Measurements from ENCODE around the gene FBXW11. TPM values are rescaled to one million over a fixed set of nuclear protein-coding genes. Genes with fewer than 3 reads are reported as not detected.
"Not testable (repeated sequence)": the region's sequence is repeated elsewhere in the genome, so short reads cannot be mapped to it uniquely, and the experiment has no call there.

Gene FBXW11
- total and polyA plus RNA-seq, 9 donors = 20.5 to 73.4 (median 53.0) TPM

GRCh38 chr5:171980792-171981191, 25.6 kb downstream of the FBXW11 start:
- Histone ChIP-seq H3K27ac (no peak overlapping the region), H3K36me3 (no peaks in the 10 kb centered on the region), H3K27me3 (no peaks in the 10 kb centered on the region), H3K9me3 (no peaks in the 10 kb centered on the region), H3K4me3 (no peak overlapping the region), H3K4me1 (ENCODE audit: insufficient read depth) (peaks cover 13% of the 10 kb centered on the region)
- DNase-seq = no peak
- intact Hi-C loops (cut with DNase I) = no loop called here
- 94 to 96% (median 95%) methylated on average over 3 of the region's 3 CpGs for WGBS, 3 donors
- TF ChIP-seq POLR2A (IDR thresholded peaks at IDR 0.05) = no peak
- TF ChIP-seq EP300 (IDR thresholded peaks at IDR 0.05) = no peak
- no peak for TF ChIP-seq CTCF (IDR thresholded peaks at IDR 0.05)

GRCh38 chr5:171979606-171980005, 26.8 kb downstream of the FBXW11 start:
- H3K36me3 ChIP-seq = no peaks in the 10 kb centered on the region
- intact Hi-C loops (cut with DNase I) = no loop called here
- H3K4me3 ChIP-seq = no peak overlapping the region
- H3K4me1 ChIP-seq (ENCODE audit: insufficient read depth) = peaks cover 10% of the 10 kb centered on the region
- TF ChIP-seq CTCF (IDR thresholded peaks at IDR 0.05) (no peak), EP300 (IDR thresholded peaks at IDR 0.05) (no peak), POLR2A (IDR thresholded peaks at IDR 0.05) (no peak)
- no peak overlapping the region for H3K27ac ChIP-seq
- H3K27me3 ChIP-seq = no peaks in the 10 kb centered on the region
- WGBS, 3 donors = 91 to 96% (median 96%) methylated on average over 8 of the region's 8 CpGs
- no peaks in the 10 kb centered on the region for H3K9me3 ChIP-seq
- DNase-seq = no peak

- Histone ChIP-seq H3K36me3 (no peaks in the 10 kb centered on the region), H3K27me3 (no peaks in the 10 kb centered on the region), H3K4me1 (ENCODE audit: insufficient read depth) (peaks cover 10% of the 10 kb centered on the region), H3K9me3 (no peaks in the 10 kb centered on the region), H3K27ac (no peak overlapping the region), H3K4me3 (no peak overlapping the region)
- TF ChIP-seq POLR2A (IDR thresholded peaks at IDR 0.05) = no peak
- TF ChIP-seq EP300 (IDR thresholded peaks at IDR 0.05) = no peak
- TF ChIP-seq CTCF (IDR thresholded peaks at IDR 0.05) = no peak
- intact Hi-C loops (cut with DNase I) = no loop called here
- no peak for DNase-seq
- WGBS, 3 donors = 85 to 90% (median 85%) methylated on average over 4 of the region's 4 CpGs
Measured at GRCh38 chr5:171978519-171978918, 27.9 kb downstream of the FBXW11 start.

GRCh38 chr5:171978016-171978415, 28.4 kb downstream of the FBXW11 start:
- intact Hi-C loops (cut with DNase I) = no loop called here
- no peaks in the 10 kb centered on the region for H3K36me3 ChIP-seq
- no peak for DNase-seq

GRCh38 chr5:171977244-171977950, 29.0 kb downstream of the FBXW11 start:
- H3K27ac ChIP-seq; H3K4me1 ChIP-seq (ENCODE audit: insufficient read depth); H3K36me3 ChIP-seq; H3K27me3 ChIP-seq; H3K4me3 ChIP-seq; DNase-seq; H3K9me3 ChIP-seq; intact Hi-C loops (cut with DNase I): not testable (repeated sequence)
- WGBS, 3 donors = 58 to 73% (median 62%) methylated on average over 6 of the region's 6 CpGs

More at GRCh38 chr5:171978016-171978415, 28.4 kb downstream of the FBXW11 start:
- no peaks in the 10 kb centered on the region for H3K27me3 ChIP-seq
- no peak overlapping the region for H3K27ac ChIP-seq
- 77 to 95% (median 88%) methylated on average over 1 of the region's 1 CpG for WGBS, 3 donors
- no peak overlapping the region for H3K4me3 ChIP-seq
- peaks cover 8% of the 10 kb centered on the region for H3K4me1 ChIP-seq (ENCODE audit: insufficient read depth)
- H3K9me3 ChIP-seq = no peaks in the 10 kb centered on the region
- TF ChIP-seq POLR2A (IDR thresholded peaks at IDR 0.05) = no peak
- no peak for TF ChIP-seq CTCF (IDR thresholded peaks at IDR 0.05)
- TF ChIP-seq EP300 (IDR thresholded peaks at IDR 0.05) = no peak
